Endodermal cell (in vitro differentiated cells): ENCODE data around the gene MYLK3. TPM values are rescaled to one million over a fixed set of nuclear protein-coding genes. Genes with fewer than 3 reads are reported as not detected.

Source experiments
- DNase-seq: peaks from one replicate; pipeline ENCODE4 v3.0.0-alpha.2; 2017
- H3K27ac ChIP-seq: 2 replicates; pipeline ENCODE4 v1.5.1; 2013; ENCODE audit warnings: mild to moderate bottlenecking, low read depth, low read length, moderate library complexity
- H3K27me3 ChIP-seq: 2 replicates; pipeline ENCODE4 v1.6.1; 2013; ENCODE audit warnings: mild to moderate bottlenecking, low read length, moderate library complexity; ENCODE audit not compliant: insufficient read depth, control insufficient read depth, poor library complexity, severe bottlenecking
- H3K36me3 ChIP-seq: 2 replicates; pipeline ENCODE4 v1.7.0; 2013; ENCODE audit warnings: mild to moderate bottlenecking, low read length, moderate library complexity; ENCODE audit not compliant: control insufficient read depth, insufficient read depth
- H3K4me1 ChIP-seq: one replicate; pipeline ENCODE4 v1.7.0; 2013; ENCODE audit warnings: low read length; ENCODE audit not compliant: control insufficient read depth, insufficient read depth
- H3K4me3 ChIP-seq: 2 replicates; pipeline ENCODE4 v1.5.1; 2013; ENCODE audit warnings: mild to moderate bottlenecking, low read length, moderate library complexity
- H3K9ac ChIP-seq: 2 replicates; pipeline ENCODE4 v1.6.1; 2013; ENCODE audit warnings: mild to moderate bottlenecking, low read length, moderate library complexity; ENCODE audit not compliant: poor library complexity, severe bottlenecking; ENCODE audit errors: extremely low read depth
- H3K9me3 ChIP-seq: 2 replicates; pipeline ENCODE4 v1.6.1; 2013; ENCODE audit warnings: mild to moderate bottlenecking, low read length, moderate library complexity; ENCODE audit not compliant: control insufficient read depth
- H3K27ac Mint-ChIP-seq: 2 replicates; pipeline ENCODE4 v1.8.0; 2020; ENCODE audit warnings: mixed read lengths
- H3K27me3 Mint-ChIP-seq: 2 replicates; pipeline ENCODE4 v1.8.0; 2021; ENCODE audit warnings: mild to moderate bottlenecking, mixed read lengths; ENCODE audit not compliant: insufficient read depth
- H3K36me3 Mint-ChIP-seq: 2 replicates; pipeline ENCODE4 v1.8.0; 2020; ENCODE audit warnings: low read depth, mixed read lengths
- H3K4me1 Mint-ChIP-seq: 2 replicates; pipeline ENCODE4 v1.8.0; 2020; ENCODE audit warnings: mixed read lengths
- H3K4me3 Mint-ChIP-seq: 2 replicates; pipeline ENCODE4 v1.8.0; 2020; ENCODE audit warnings: mild to moderate bottlenecking, moderate library complexity, mixed read lengths
- H3K9me3 Mint-ChIP-seq: 2 replicates; pipeline ENCODE4 v1.8.0; 2020; ENCODE audit warnings: mild to moderate bottlenecking, mixed read lengths
- CTCF ChIP-seq: fragments of 200-600 bp; sonication (generic); conservative IDR thresholded peaks from 2 replicates; pipeline ENCODE4 v1.5.0; 2021; ENCODE audit warnings: antibody characterized with exemption, mild to moderate bottlenecking
- WGBS, 2 experiments: methylation state at CpG; one replicate each; pipeline versions ENCODE4 v1.1.5 to v1.1.7; 2013; ENCODE audit warnings: missing lambda C conversion rate in 2 of 2, mixed read lengths in 1 of 2; ENCODE audit not compliant: insufficient coverage in 1 of 2, insufficient read length in 1 of 2; 5-methylcytosine and 5-hydroxymethylcytosine counted together
- total RNA-seq, 2 donors: library from RNA; stranded (reverse); fragmentation: NEBNext Ultra II Directional in 1 of 2; extraction: Animal tissue kit (Norgen Biotek cat#: 25700) in 1 of 2; gene quantifications; 2 replicates in 1 of 2; 3 replicates in 1 of 2; pipeline ENCODE4 v1.2.1, GENCODE V29; 2021

MYLK3 gene
- total RNA-seq, 2 donors from 2014 or later = 2.3 to 4.0 TPM

DNA sequence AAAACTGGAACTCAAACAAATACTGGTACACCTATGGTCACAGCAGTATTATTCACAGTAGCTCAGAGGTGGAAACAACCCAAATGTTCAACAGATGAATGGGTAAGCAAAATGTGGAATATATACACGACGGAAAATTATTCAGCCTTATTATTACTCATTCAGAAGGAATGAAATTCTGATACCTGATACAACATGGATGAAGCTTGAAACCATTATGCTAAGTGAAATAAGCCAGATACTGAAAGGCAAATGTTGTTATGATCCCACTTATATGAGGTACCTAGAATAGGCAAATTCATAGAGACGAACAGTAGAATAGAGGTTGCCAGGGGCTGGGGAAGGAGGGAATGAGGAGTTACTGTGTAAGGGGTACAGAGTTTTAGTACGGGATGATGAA, 27.1 kb upstream of the MYLK3 start:
- H3K4me1 Mint-ChIP-seq = peaks cover 7% of the 10 kb centered on the region
- no peak for TF ChIP-seq CTCF
- DNase-seq = no peak
- Histone ChIP-seq H3K4me1 (no peaks in the 10 kb centered on the region), H3K9me3 (peaks cover 12% of the 10 kb centered on the region), H3K27me3 (no peaks in the 10 kb centered on the region), H3K27ac (no peak overlapping the region), H3K36me3 (no peaks in the 10 kb centered on the region), H3K4me3 (no peak overlapping the region), H3K9ac (no peak overlapping the region)
- no peaks in the 10 kb centered on the region for H3K9me3 Mint-ChIP-seq
- H3K27me3 Mint-ChIP-seq = no peaks in the 10 kb centered on the region
- no peak overlapping the region for H3K27ac Mint-ChIP-seq
- no peak overlapping the region for H3K4me3 Mint-ChIP-seq
- no peaks in the 10 kb centered on the region for H3K36me3 Mint-ChIP-seq
- WGBS, 2 experiments = 96 to 97% methylated on average over 4 of the region's 4 CpGs

- H3K27me3 Mint-ChIP-seq = no peaks in the 10 kb centered on the region
- peaks cover 7% of the 10 kb centered on the region for H3K4me1 Mint-ChIP-seq
- no peaks in the 10 kb centered on the region for H3K36me3 ChIP-seq
These were observed 26.6 kb upstream of the MYLK3 start for GRCh38 chr16:46774743-46775177.

DNA sequence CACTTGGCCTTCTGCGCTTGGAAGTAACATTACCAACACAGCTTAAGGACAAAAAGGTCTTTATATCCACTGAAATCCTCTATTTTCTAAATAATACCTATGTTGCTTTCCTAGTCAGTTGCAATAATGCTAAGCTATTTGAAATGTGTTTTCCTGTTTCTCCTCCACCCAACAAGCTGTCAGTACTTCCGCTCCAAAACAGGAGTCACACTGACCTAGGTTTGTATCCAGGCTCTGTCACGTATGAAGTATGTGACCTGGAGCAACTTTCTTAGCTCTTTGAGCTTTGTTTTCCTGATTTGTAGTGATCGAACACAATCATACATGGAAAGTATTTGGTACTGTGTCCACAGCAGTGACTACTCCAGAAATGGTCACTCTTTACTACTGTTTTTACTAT, 24.3 kb upstream of the MYLK3 start:
- no peak overlapping the region for H3K4me3 Mint-ChIP-seq
- no peak overlapping the region for H3K27ac Mint-ChIP-seq
- Histone ChIP-seq H3K9me3 (no peaks in the 10 kb centered on the region), H3K9ac (no peak overlapping the region), H3K27ac (no peak overlapping the region), H3K4me3 (no peak overlapping the region), H3K36me3 (no peaks in the 10 kb centered on the region), H3K4me1 (no peaks in the 10 kb centered on the region), H3K27me3 (no peaks in the 10 kb centered on the region)
- no peaks in the 10 kb centered on the region for H3K27me3 Mint-ChIP-seq
- no peak for DNase-seq
- WGBS, 2 experiments = 91 to 100% methylated on average over 4 of the region's 4 CpGs
- no peak for TF ChIP-seq CTCF
- H3K4me1 Mint-ChIP-seq = peaks cover 12% of the 10 kb centered on the region
- H3K9me3 Mint-ChIP-seq = no peaks in the 10 kb centered on the region
- H3K36me3 Mint-ChIP-seq = no peaks in the 10 kb centered on the region

More at GRCh38 chr16:46774743-46775177, 26.6 kb upstream of the MYLK3 start:
- H3K9me3 Mint-ChIP-seq = no peaks in the 10 kb centered on the region
- H3K4me3 ChIP-seq = no peak overlapping the region
- no peak overlapping the region for H3K9ac ChIP-seq
- no peaks in the 10 kb centered on the region for H3K36me3 Mint-ChIP-seq
- H3K9me3 ChIP-seq = peaks cover 12% of the 10 kb centered on the region
- no peak for DNase-seq
- no peak for TF ChIP-seq CTCF
- no peak overlapping the region for H3K27ac Mint-ChIP-seq
- 86 to 93% methylated on average over 1 to 3 of the region's 3 CpGs for WGBS, 2 experiments
- H3K4me1 ChIP-seq = no peaks in the 10 kb centered on the region
- no peaks in the 10 kb centered on the region for H3K27me3 ChIP-seq
- no peak overlapping the region for H3K27ac ChIP-seq
- no peak overlapping the region for H3K4me3 Mint-ChIP-seq
